ENCODE data around the gene MGMT. TPM values are rescaled to one million over a fixed set of nuclear protein-coding genes. Genes with fewer than 3 reads are reported as not detected.

MGMT gene
- total and polyA plus RNA-seq, 7 donors = 4.2 to 13.3 (median 7.5) TPM

DNA sequence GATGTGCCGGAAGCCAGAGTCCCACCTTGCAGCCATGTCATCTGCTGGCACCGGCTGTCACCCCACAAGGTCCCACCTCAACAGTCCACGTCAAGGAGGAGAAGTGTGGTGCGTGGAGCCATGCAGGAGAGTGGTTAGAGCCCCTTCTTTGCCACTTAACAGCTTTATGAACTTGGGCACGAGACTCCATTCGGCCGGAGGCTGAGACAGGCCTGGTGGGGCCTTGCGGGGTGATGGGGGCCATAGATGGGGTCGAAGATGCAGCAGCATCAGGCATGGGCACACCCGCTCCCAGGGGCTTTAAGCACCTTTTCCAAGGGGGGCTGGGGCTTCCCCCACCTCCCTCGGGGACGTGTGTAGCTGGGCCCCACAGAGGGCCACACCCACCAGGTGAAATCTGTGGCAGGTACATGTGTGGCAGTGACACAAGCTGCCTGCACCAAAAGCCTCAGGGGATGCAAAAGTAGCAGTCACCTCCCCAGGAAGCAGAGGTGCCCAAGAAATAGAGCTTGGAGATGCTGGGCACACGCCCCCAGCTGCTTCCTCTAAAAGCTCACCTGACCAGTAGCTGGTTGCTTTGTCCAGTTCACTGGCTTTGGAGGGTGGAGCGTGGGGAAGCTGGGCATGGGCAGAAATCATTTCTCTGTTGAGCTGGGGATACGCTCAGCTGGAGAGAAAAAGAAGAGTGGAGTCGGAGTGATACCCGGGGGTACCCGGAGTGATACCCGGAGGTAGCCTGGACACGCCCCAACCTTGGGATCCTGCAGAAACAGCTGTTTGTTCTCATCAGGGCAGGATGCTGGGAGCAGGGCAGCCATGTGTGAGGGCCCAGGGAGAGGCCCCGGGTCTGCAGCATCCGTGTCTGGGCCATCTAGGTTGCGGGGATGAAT, 297.2 kb downstream of the MGMT start:
- Histone ChIP-seq H3K4me1 (no peaks in the 10 kb centered on the region), H3K27ac (no peak overlapping the region), H3K4me3 (no peak overlapping the region), H3K9me3 (no peaks in the 10 kb centered on the region), H3K27me3 (ENCODE audit: insufficient read depth in 3 of 3, low read length in 2 of 3) (no peaks in the 10 kb centered on the region), H3K36me3 (ENCODE audit: insufficient read depth in 1 of 2, low read depth in 1 of 2) (peaks cover 0 to 8% of the 10 kb centered on the region in 2 donors)
- intact Hi-C loops (cut with DNase I) = no loop called here
- DNase-seq = no peak
- TF ChIP-seq, protein P1, sequence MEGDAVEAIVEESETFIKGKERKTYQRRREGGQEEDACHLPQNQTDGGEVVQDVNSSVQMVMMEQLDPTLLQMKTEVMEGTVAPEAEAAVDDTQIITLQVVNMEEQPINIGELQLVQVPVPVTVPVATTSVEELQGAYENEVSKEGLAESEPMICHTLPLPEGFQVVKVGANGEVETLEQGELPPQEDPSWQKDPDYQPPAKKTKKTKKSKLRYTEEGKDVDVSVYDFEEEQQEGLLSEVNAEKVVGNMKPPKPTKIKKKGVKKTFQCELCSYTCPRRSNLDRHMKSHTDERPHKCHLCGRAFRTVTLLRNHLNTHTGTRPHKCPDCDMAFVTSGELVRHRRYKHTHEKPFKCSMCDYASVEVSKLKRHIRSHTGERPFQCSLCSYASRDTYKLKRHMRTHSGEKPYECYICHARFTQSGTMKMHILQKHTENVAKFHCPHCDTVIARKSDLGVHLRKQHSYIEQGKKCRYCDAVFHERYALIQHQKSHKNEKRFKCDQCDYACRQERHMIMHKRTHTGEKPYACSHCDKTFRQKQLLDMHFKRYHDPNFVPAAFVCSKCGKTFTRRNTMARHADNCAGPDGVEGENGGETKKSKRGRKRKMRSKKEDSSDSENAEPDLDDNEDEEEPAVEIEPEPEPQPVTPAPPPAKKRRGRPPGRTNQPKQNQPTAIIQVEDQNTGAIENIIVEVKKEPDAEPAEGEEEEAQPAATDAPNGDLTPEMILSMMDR (IDR thresholded peaks at IDR 0.05) = no peak
- WGBS, 3 donors = 94 to 96% (median 95%) methylated on average over 23 of the region's 23 CpGs
- ATAC-seq = no peak

DNA sequence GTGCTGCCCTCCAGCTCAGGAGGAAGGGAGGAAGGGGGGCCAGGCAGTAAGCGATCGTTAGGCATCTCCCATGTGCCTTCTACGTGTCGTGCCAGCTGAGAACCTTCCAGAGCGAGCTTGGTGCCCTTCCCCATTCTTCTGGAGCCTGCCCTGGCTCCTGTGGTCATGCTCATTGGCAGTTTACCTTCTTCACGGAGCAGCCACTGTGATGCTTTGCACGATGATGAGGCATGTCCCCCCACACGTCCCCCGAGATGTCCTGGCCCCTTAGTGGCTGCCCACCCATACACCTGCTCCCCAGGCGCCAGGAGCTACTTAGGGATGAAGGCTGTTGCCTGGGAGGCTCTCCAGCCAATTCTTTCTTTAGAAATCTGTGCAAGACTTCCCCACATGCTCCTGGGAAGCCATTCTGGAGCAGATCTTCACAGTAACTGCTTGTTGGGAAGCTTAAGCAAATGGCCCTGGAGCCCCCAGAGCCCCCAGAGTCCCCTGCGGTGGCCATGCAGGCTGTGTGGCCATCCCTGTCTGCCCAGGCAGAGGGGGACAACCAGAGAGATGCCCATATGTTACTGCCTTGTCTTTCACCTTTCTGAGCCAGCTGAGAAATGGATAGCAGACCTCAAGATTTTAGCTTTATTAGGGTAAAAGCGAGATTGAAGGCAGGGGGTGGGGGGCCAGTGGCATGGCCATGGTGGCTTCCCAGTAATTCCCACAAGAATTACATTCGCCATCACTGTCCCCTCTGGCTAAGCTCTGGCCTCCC, 298.0 kb downstream of the MGMT start:
- TF ChIP-seq, protein P1 (IDR thresholded peaks at IDR 0.05) = no peak
- no peak overlapping the region for H3K4me3 ChIP-seq
- H3K36me3 ChIP-seq (ENCODE audit: insufficient read depth in 1 of 2, low read depth in 1 of 2) = peaks cover 0 to 5% of the 10 kb centered on the region in 2 donors
- H3K4me1 ChIP-seq = no peaks in the 10 kb centered on the region
- no peaks in the 10 kb centered on the region for H3K9me3 ChIP-seq
- DNase-seq (no peak), ATAC-seq (no peak)
- intact Hi-C loops (cut with DNase I) = no loop called here
- WGBS, 3 donors = 87 to 89% (median 88%) methylated on average over 13 of the region's 13 CpGs
- no peaks in the 10 kb centered on the region for H3K27me3 ChIP-seq (ENCODE audit: insufficient read depth in 3 of 3, low read length in 2 of 3)
- no peak overlapping the region for H3K27ac ChIP-seq

DNA sequence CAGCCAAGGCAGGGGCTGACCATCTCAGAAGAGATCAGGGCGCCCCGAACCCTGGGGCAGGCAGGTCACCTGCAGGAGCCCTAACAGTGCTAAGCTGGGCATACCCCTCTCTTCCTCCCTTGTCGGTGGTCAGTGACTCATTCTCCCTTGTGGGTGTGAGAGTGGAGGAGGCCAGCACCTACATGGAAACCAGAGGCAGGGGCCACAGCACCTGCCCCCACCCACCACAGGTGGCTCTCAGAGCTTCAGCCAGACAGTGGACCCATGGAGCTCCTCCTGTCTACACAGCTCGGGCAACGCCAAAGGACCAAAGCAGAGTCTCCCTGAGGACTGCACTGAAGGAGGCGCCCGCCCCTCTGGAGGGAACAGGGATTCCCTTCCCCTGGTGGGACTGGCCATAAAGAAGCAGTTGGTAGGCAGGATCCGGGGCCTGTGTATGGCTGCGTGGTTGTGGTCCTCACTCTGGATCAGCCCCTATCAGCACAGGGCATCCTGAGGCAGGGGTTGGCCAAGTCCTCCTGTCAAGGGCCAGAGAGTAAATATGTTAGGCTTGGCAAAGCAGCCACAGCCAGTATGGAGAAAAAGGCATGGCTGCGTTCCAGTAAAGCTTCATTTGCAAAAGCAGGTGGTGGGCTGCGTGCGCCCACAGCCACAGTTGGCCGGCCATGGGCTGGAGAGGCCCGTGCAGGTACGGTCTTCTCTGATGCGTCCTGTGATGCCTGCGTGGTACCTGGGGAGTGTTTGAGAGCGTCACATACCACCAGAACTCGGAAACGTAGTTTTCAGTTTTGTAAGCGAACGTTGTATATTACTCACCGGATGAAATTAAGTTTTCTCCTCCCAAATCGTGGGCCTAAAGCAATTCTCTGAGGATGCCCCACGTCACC, 298.9 kb downstream of the MGMT start:
- DNase-seq (no peak), ATAC-seq (no peak)
- intact Hi-C loops (cut with DNase I) = no loop called here
- Histone ChIP-seq H3K4me3 (no peak overlapping the region), H3K4me1 (no peaks in the 10 kb centered on the region), H3K27ac (no peak overlapping the region), H3K27me3 (ENCODE audit: insufficient read depth in 3 of 3, low read length in 2 of 3) (no peaks in the 10 kb centered on the region), H3K9me3 (no peaks in the 10 kb centered on the region), H3K36me3 (ENCODE audit: insufficient read depth in 1 of 2, low read depth in 1 of 2) (peaks cover 0 to 5% of the 10 kb centered on the region in 2 donors)
- 93 to 95% (median 93%) methylated on average over 25 of the region's 25 CpGs for WGBS, 3 donors
- TF ChIP-seq, protein P1 (IDR thresholded peaks at IDR 0.05) = no peak

DNA sequence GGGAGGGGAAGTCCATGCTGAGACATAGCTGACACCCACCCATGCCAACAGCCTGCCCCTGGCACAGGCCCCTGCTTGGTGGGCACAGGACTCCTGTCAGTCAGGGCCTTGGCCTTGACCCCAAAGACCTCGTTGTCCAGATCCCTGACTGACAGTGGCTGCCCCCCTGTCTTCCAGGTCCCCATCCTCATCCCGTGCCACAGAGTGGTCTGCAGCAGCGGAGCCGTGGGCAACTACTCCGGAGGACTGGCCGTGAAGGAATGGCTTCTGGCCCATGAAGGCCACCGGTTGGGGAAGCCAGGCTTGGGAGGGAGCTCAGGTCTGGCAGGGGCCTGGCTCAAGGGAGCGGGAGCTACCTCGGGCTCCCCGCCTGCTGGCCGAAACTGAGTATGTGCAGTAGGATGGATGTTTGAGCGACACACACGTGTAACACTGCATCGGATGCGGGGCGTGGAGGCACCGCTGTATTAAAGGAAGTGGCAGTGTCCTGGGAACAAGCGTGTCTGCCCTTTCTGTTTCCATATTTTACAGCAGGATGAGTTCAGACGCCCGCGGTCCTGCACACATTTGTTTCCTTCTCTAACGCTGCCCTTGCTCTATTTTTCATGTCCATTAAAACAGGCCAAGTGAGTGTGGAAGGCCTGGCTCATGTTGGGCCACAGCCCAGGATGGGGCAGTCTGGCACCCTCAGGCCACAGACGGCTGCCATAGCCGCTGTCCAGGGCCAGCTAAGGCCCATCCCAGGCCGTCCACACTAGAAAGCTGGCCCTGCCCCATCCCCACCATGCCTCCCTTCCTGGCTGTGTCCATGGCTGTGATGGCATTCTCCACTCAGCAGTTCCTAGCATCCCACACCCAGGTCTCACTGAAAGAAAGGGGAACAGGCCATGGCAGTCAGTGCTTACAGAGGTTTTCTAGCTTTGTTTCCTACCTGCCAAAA, 299.8 kb downstream of the MGMT start:
- no peaks in the 10 kb centered on the region for H3K27me3 ChIP-seq (ENCODE audit: insufficient read depth in 3 of 3, low read length in 2 of 3)
- ATAC-seq (no peak), DNase-seq (no peak)
- H3K4me3 ChIP-seq = no peak overlapping the region
- H3K9me3 ChIP-seq = no peaks in the 10 kb centered on the region
- TF ChIP-seq, protein P1 (IDR thresholded peaks at IDR 0.05) = no peak
- no peak overlapping the region for H3K27ac ChIP-seq
- intact Hi-C loops (cut with DNase I) = no loop called here
- WGBS, 3 donors = 66 to 82% (median 73%) methylated on average over 25 of the region's 25 CpGs
- H3K4me1 ChIP-seq = no peaks in the 10 kb centered on the region
- peaks cover 0 to 5% of the 10 kb centered on the region in 2 donors for H3K36me3 ChIP-seq (ENCODE audit: insufficient read depth in 1 of 2, low read depth in 1 of 2)
